ENCODE data around the gene SLC46A2. TPM values are rescaled to one million over a fixed set of nuclear protein-coding genes. Genes with fewer than 3 reads are reported as not detected.

SLC46A2 gene
- total and polyA plus RNA-seq, 2 of the 13 experiments (the other 11 are each of a cell fraction or from before 2014, with no cell fraction given) = not detected

GRCh38 chr9:112914524-112914923, 23.8 kb upstream of the SLC46A2 start (continued):
- no peak for TF ChIP-seq PATZ1 (CRISPR knock-in tag; IDR thresholded peaks at IDR 0.05)

GRCh38 chr9:112913326-112913725, 22.6 kb upstream of the SLC46A2 start:
- no peak overlapping the region for H3K27ac ChIP-seq (ENCODE audit: extremely low read length, insufficient read depth, low read length)
- intact Hi-C loops (cut with micrococcal nuclease; ENCODE audit: unreplicated experiment) (no loop called here), in situ Hi-C loops (cut with HindIII; ENCODE audit: extremely low pct_ligation_motif_present, low pct_unique_long_range_greater_than_20kb) (no loop called here)
- H3K9ac ChIP-seq (ENCODE audit: insufficient read depth, low read depth, low read length) = no peak overlapping the region
- H2AFZ ChIP-seq (ENCODE audit: low read length) = no peak overlapping the region
- H3K4me3 ChIP-seq (replicated peaks in 1 of 3; ENCODE audit: insufficient read depth in 1 of 3, low read depth in 2 of 3, low read length in 3 of 3) = no peak overlapping the region
- H3K79me2 ChIP-seq (ENCODE audit: insufficient read depth, low read length) = no peaks in the 10 kb centered on the region
- POLR2A ChIA-PET = no interaction called here
- BruUV-seq (replicated peaks) = no TSS peak
- no peak overlapping the region for H3K4me2 ChIP-seq (ENCODE audit: low read depth, low read length)
- H3K27me3 ChIP-seq (ENCODE audit: control insufficient read depth in 1 of 2, insufficient read depth in 2 of 2, low read length in 2 of 2) = no peaks in the 10 kb centered on the region; a peak in 1 of 5 replicates
- WGBS (ENCODE audit: low lambda C conversion rate) = 30% methylated on average over 4 of the region's 4 CpGs
- ATAC-seq (no peak), DNase-seq (ENCODE audit: low spot score) (no peak), FAIRE-seq (no peak)
- no peaks in the 10 kb centered on the region for H4K20me1 ChIP-seq (ENCODE audit: insufficient read depth, low read length)
- no peaks in the 10 kb centered on the region for H3K4me1 ChIP-seq (ENCODE audit: insufficient read depth, low read length)
- H3K36me3 ChIP-seq (replicated peaks in 1 of 2; ENCODE audit: control insufficient read depth in 1 of 2, insufficient read depth in 2 of 2, low read length in 2 of 2) = no peaks in the 10 kb centered on the region
- H3K9me3 ChIP-seq (ENCODE audit: low read length) = no peaks in the 10 kb centered on the region
- TF ChIP-seq ZKSCAN5 (CRISPR knock-in tag; IDR thresholded peaks at IDR 0.05) (no peak), PHF8 (CRISPR knock-in tag; IDR thresholded peaks at IDR 0.05) (no peak), ZNF597 (CRISPR knock-in tag; IDR thresholded peaks at IDR 0.05) (no peak), ZNF776 (CRISPR knock-in tag; IDR thresholded peaks at IDR 0.05) (no peak), TBL1XR1 (IDR thresholded peaks at IDR 0.05; ENCODE audit: borderline replicate concordance, low read length, partially characterized antibody) (no peak), KMT2B (CRISPR knock-in tag; IDR thresholded peaks at IDR 0.05) (no peak)
- CTCF ChIA-PET (ENCODE audit: low intra/inter-chr PET ratio, low total read pairs) = no interaction called here
